Activated gamma-delta T cell treated with Interleukin-2 at 50 U/mL for 16 hours (primary cell): Measurements from ENCODE around the gene KRT76.

Experiments
- DNase-seq: peaks from one replicate; pipeline ENCODE4 v3.0.0-alpha.2; 2020

KRT76 gene

GRCh38 chr12:52776913-52777395 lies at the start of gene KRT76:
Gene KRT76 (minus strand): TSS chr12:52777345. CDS start chr12:52777291, 54 bp downstream.
- DNase-seq, result no peak

DNA sequence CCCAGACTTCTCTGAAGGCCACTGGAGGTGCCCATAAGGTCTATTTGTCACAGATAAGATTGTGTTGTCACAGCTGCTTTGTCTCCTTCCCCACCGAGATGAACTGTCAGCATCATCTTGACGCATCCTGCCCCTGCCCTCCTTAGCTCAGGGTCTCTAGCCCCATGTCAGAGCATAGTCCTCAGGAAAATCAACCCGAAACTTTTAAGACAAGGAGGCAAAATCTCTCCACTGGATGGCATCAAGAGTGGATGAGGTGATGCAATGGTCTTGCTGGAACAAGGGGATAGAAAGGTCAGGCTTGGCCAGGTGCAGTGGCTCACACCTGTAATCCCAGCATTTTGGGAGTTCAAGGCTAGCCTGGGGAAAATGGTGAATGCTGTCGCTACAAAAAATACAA lies 48.8 kb upstream of the KRT76 start:
- DNase-seq, result no peak

- no peak for DNase-seq
Measured at GRCh38 chr12:52824741-52825410, 47.7 kb upstream of the KRT76 start.

DNA sequence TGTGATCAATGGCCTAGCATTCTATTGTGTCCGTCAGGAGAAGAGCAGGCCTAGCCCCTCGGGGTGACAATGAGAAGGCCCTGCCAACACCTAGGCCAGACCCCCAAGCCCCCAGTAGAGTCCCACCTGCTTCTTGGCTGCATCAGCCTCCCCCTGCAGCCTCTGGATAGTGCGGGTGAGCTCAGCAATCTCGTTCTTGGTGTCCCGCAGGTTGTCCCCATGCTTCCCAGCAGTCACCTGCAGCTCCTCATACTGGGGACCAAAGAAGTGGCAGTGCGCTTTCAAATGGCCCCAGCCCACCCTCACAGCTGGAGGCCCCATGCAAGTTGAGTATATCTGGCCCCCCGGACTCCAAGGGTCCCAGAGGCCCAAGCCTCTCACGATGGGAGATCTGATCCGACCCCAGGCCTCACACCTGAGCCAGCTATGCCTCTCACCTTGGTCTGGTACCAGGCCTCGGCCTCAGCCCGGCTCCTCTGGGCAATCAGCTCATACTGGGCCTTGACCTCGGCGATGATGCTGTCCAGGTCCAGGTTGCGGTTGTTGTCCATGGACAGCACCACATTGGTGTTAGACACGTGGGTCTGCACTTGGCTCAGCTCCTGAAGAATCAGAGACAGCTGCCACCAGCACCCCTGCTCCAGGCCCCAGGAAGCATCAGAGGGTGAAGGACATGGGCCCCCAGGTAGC lies 46.8 kb upstream of the KRT76 start:
- DNase-seq, result no peak

DNA sequence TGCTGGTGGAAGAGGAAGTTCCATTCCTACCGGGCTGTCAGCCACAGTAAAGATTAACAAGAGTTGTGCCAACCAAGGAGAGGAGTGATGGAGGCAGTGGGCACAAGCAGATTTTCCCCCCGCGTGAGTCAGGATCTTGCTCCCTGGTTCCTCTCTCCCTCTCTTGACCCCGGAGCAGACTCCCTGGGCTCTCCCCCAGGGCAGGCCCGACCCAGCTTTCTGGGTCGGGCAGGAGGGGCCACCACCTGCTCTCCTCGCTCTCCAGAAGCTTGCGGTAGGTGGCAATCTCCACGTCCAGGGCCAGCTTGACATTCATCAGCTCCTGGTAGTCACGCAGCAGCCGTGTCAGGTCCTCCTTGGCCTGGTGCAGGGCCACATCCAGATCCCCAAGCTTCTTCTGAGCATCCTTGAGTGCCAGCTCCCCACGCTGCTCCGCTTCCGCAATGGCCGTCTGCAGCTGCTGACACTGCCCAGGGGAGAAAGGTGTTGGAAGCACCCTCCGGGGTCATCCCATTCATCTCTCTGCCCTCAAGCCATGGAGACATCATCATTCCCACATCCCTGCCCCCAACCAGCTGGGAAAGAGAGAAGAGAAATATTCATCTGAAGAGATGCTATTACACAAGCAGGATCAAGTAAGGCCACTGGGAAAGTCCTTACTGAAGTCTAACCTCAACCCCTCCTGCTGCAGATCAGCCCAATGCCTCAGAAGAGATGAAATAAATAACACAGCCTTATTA lies 45.8 kb upstream of the KRT76 start:
- DNase-seq, result no peak

DNA sequence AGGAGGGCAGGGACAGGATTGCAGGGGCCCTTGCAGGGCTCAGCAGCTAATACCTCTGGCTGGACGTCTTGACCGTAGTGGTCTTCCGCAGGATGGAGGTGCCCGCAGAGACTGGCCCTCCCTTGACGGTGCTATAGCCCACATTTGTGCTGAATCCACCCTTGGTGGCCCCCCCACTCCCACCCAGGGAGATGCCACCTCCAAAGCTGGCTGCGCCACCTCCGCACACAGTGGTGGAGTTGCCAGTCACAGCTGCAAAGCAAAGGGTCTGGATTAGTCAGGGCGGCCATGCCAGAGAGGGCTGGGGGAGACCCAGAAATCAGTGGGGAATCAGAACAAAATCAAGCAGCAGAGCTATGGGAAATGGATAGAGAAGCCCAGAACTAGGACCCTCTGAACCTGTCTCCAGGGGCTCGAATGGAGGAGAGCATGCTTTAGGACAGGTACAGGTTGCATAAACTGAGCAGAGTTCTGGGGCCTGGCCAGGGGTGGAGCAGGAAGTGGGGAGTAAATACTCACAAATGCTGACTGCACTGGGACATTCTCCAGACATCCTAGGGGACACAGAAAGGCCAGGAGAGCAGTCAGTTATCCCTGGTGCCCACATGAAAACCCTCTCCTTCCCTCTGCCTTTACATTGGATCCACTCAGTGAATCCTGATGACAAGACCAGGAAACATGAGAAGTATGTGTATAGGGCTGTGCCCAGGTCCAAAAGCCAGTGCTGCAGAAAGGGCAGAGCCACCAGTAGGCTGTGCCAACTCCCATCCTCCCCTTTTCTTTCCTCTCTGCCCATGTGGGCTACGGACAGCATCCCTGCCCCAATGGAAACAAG lies 44.9 kb upstream of the KRT76 start:
- DNase-seq, result no peak

DNA sequence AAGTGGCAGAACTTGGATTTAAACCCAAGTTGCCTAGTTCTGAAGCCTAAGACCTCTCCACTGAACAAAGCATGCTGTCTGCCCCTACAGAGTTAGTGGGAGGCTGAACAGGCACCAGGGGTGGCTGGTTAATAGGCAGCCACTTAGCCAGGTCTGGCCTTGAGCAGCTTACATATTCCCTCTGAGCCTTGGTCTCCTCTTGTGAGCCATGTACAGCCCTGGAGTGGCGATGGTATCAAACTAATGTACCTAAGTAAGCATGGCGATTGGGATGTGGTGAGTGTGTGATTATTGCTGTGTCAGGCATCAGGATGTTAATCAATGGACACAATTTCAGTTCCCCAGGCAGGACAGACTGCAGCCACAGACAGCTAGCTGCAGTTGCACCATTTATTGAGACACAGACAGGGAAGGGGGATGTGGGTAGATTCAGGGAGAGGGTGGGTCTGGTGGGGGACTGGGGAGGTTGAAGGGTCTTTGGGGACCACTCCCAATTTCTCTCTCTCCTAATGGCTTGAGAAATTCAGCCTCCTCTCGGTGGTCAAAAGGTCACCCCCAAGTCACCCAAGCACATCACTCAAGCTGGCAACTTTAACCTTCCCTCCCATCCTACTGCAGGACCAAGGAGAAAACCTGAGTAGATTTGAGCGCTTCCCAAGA lies 44.1 kb upstream of the KRT76 start:
- DNase-seq, result no peak

DNA sequence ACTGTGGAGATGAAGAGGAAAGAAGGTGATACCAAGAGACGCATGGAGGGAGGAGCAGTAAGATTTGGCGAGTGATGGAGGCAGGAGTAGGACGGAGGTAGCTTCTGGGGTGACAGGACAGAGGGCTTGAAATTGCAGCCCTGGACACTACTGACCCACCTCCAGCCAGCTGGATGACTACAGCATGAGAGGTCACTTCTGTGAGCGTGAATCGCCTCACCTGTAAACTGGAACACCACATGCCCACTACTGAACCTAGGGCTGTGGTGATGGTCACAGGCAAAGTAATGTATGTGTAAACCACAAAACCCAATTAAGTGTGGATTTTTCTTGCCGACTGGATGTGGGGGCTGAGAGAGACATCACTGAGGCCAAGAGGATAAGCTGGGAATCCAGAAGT lies 43.4 kb upstream of the KRT76 start:
- DNase-seq, result no peak

DNA sequence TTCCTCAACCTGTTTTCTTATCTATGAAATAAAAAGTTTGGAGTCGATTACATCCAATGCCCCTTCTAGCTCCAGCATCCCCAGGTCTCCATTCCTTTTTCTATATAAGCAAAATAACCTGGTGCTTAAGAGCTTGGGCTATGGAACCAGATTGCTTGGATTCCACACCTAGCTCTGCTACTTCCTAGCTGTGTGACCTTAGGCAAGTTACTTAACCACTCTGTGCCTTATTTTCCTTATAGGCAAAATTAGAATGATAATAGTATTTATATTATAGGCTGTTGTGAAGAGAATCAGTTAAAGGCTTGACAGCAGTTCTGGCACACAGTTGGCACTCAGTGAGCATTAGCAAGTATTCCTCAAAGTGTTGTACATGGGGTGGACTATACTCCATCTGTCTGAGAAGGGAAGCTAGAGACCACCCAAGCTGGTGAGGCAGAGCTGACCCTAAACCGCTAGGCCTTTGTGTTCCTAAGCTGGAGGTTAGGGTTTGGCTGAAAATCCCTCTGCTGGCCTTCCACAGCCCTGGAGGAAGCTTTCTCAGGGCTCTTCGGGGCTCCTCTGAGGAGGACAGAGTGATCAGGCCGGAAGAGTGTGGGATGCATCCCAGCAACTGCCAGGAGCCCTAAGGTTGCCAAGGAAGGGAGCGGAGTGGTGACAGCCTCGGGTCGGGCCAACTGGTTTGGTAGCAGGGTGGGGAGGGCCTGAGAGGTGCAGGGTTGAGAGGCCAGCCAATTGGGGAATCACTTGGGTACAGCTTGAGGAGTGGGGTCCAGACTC lies 42.8 kb upstream of the KRT76 start:
- no peak for DNase-seq

- no peak for DNase-seq
Measured at GRCh38 chr12:52818887-52819420, 41.8 kb upstream of the KRT76 start.

DNA sequence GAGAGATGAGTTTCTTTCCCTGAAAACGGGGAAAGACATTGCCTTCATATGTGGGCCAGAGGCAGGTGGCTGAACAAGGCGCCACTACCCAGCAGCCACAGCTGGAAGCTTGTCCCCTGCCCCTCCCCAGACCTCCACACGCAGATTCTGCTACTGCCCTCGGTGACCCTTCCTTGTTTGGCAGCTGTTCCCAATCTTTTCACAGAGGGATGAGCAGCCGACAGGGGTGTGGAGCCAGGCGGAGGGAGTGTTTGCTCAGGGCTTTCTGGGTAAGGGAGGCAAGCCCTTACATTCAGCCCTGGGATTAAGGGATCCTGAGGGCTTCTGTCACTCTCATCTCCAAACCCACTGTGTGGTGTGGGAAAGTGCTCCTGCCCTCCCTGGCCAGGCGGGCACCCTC lies 41.2 kb upstream of the KRT76 start:
- no peak for DNase-seq

DNA sequence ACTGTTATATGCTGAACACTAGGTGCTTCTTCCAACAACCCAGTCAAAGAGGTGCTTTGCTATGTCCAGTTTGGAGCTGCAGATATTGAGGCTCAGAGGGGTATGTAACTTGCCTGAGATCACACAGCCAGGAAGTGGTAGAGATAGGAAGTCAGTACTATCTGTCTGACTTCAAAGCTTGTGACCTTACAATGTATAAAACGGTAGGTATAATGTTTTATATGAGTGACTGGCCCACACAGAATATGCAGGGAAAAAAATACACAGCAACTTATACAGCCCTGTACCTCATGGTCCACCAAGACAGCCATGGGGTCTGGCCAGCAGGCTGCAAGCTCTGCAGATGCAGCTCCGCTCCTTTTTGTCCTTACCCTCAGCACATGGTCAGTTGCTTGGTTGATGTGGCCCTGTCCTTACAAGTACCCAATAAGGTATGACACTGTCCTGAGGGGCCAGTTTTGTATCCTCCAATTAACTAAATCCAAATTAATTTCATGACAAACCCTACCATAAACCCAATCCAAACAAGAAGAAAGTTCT lies 40.6 kb upstream of the KRT76 start:
- DNase-seq, result no peak

DNA sequence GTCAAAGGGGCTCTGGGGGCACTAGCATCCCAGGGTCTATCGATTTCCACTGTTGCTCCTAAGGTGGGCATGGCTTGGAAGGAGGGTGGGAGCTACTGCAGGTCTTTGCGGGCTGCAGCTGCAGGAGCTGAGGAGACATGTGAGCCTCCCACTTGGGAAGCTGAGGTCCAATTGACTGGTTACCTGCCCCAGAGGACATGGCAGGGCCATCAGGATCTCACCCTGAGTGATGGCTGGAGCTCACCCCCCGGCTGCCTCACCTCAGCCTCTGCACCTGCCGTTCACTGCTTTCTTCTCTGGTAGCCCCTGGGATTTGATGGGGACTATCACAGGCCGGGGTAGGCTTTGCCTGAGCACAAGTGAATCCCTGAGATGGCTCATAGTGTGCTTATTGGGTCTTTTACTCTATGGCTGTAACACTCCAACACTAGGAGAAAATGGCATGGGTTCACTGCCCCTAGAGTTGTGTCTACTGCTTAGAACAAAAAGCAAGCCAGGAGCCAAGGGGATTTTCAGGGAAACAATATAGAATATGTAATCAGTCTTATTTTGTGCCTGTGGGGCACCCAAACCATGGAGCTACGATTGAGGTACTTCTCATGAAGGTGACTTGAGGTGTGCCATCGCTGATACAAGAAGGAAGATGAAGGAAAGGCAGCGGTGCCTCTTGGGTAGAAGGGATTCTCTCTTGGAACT lies 40.0 kb upstream of the KRT76 start:
- DNase-seq, result no peak

GRCh38 chr12:52815676-52816588 lies 38.8 kb upstream of the KRT76 start:
- no peak for DNase-seq

DNA sequence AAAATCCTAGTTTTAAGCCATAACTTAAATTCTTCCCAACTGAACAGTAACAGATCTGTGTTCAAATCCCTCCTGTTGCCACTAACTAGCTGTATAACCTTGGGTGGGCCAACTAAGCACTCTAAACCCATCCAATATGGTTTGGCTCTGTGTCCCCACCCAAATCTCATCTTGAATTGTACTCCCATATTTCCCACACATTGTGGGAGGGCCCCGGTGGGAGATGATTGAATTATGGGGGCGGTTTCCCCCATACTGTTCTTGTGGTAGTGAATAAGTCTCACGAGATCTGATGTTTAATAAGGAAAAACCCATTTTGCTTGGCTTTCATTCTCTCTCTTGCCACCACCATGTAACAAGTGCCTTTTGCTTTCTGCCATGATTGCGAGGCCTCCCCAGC lies 38.0 kb upstream of the KRT76 start:
- no peak for DNase-seq

- no peak for DNase-seq
Measured at GRCh38 chr12:52814710-52815155, 37.6 kb upstream of the KRT76 start.

- DNase-seq, result no peak
Measured at GRCh38 chr12:52813885-52814709, 37.0 kb upstream of the KRT76 start, which contains the start of gene KRT4. Gene KRT4 (minus strand): TSS chr12:52814116. CDS start chr12:52814058, 58 bp downstream.

DNA sequence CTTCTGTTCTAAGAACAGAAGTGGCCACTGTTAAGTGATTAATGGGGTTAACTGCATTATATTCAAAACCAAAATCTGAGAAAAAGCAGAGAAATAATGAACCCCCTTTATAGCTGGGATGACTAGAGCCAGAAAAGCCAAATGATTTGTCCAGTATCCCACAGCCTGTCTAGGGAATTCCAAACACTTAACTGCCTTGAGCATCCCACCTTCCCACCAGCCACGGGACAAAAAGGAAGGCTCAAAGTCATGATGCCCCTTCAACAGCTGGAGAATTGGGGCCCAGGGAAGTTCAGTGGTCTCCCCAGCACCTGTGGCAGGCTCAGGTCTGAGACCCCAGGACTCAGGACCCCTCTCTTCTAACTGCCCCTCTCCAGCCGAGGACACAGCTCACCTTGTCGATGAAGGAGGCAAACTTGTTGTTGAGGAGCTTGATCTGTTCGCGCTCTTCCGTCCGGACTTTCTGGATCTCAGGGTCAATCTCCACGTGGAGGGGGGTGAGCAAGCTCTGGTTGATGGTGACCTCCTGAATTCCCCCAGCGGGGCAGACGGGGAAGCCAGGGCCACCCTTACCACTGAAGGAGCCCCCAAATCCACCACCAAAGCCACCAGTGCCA lies 36.2 kb upstream of the KRT76 start:
- DNase-seq, result no peak
